HEK293T (cell line): ENCODE results near the gene MAP3K14.

Experiments
- CTCF ChIA-PET: fragments of 350-600 bp; formaldehyde crosslinking; extraction: SDS; loops from one replicate; lab custom pipeline; 2021; ENCODE audit warnings: antibody characterized with exemption, inconsistent platforms; lab: Yijun Ruan, JAX
- POLR2A ChIA-PET: fragments of 350-600 bp; formaldehyde crosslinking; extraction: SDS; loops from one replicate; lab custom pipeline; 2020; ENCODE audit warnings: antibody characterized with exemption, inconsistent platforms; lab: Yijun Ruan, JAX
- DNase-seq: peaks from one replicate; pipeline ENCODE4 v3.0.0; 2012; ENCODE audit warnings: mixed read lengths; ENCODE audit errors: extremely low spot score
- ARNT ChIP-seq: fragments of 450-650 bp; IDR thresholded peaks from 2 replicates; pipeline ENCODE4 v1.6.1; 2017; ENCODE audit warnings: mild to moderate bottlenecking
- CTBP1 ChIP-seq: fragments of 450-650 bp; IDR thresholded peaks from 2 replicates; pipeline ENCODE4 v1.6.1; 2016; ENCODE audit warnings: borderline replicate concordance
- ELF4 ChIP-seq: fragments of 450-650 bp; IDR thresholded peaks from 2 replicates; pipeline ENCODE4 v1.6.1; 2017; ENCODE audit warnings: antibody characterized with exemption
- FOXA1 ChIP-seq: fragments of 450-650 bp; IDR thresholded peaks from 2 replicates; pipeline ENCODE4 v1.6.1; 2016; ENCODE audit warnings: mild to moderate bottlenecking
- FOXK2 ChIP-seq: fragments of 450-650 bp; IDR thresholded peaks from 2 replicates; pipeline ENCODE4 v1.6.1; 2016; ENCODE audit warnings: mild to moderate bottlenecking
- FOXM1 ChIP-seq: fragments of 450-650 bp; IDR thresholded peaks from 2 replicates; pipeline ENCODE4 v1.6.1; 2017; ENCODE audit warnings: mild to moderate bottlenecking, borderline replicate concordance
- HDGF ChIP-seq: fragments of 450-650 bp; IDR thresholded peaks from 2 replicates; pipeline ENCODE4 v1.6.1; 2017; ENCODE audit warnings: antibody characterized with exemption, borderline replicate concordance
- L3MBTL2 ChIP-seq: fragments of 450-650 bp; conservative IDR thresholded peaks from 2 replicates; pipeline ENCODE4 v1.6.1; 2016; ENCODE audit warnings: mild to moderate bottlenecking
- LEF1 ChIP-seq: fragments of 450-650 bp; IDR thresholded peaks from 2 replicates; pipeline ENCODE4 v1.6.1; 2017; ENCODE audit warnings: mild to moderate bottlenecking, borderline replicate concordance
- NFRKB ChIP-seq: fragments of 450-650 bp; IDR thresholded peaks from 2 replicates; pipeline ENCODE4 v1.6.1; 2016; ENCODE audit warnings: mild to moderate bottlenecking, moderate library complexity
- PKNOX1 ChIP-seq: fragments of 450-650 bp; IDR thresholded peaks from 2 replicates; pipeline ENCODE4 v1.6.1; 2016
- SP1 ChIP-seq: fragments of 450-650 bp; IDR thresholded peaks from 2 replicates; pipeline ENCODE4 v1.6.1; 2017
- SUZ12 ChIP-seq: fragments of 450-650 bp; IDR thresholded peaks from 2 replicates; pipeline ENCODE4 v1.6.1; 2016; ENCODE audit warnings: mild to moderate bottlenecking
- TARDBP ChIP-seq: fragments of 450-650 bp; IDR thresholded peaks from 2 replicates; pipeline ENCODE4 v1.6.1; 2016
- ZNF384 ChIP-seq: fragments of 450-650 bp; IDR thresholded peaks from 2 replicates; pipeline ENCODE4 v1.6.1; 2016

The MAP3K14 gene

DNA sequence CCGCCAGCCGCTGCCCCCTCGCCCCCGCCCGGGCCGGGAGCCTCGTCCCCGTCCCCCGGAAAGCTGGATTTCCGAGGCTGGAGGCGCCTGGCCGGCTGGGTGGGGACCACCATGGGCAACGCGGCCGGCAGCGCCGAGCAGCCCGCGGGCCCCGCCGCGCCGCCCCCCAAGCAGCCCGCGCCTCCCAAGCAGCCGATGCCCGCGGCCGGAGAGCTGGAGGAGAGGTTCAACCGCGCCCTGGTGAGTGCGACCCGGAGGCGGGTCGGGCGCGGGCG is 94.9 kb downstream of the MAP3K14 start:
- ChIA-PET POLR2A (interaction anchor here (1.3 kb wide), 1 partner anchor 26 kb away, joined by 3 read pairs; no protein-coding TSS in a partner anchor), CTCF (interaction anchor here (0.7 to 2.2 kb wide), 3 partner anchors 10 to 86 kb away, joined by 3 to 9 read pairs (median 3); partner anchors contain the start of gene ACBD4)
- no peak for DNase-seq
- no peak for TF ChIP-seq CTBP1
- no peak for TF ChIP-seq LEF1
- TF ChIP-seq FOXM1 = no peak
- TF ChIP-seq FOXA1 = no peak
- TF ChIP-seq FOXK2 = no peak
- no peak for TF ChIP-seq L3MBTL2
- TF ChIP-seq ZNF384 = no peak
- no peak for TF ChIP-seq SUZ12
- TF ChIP-seq TARDBP = no peak
- no peak for TF ChIP-seq NFRKB
- TF ChIP-seq ARNT = no peak
- no peak for TF ChIP-seq HDGF
- TF ChIP-seq ELF4 = no peak

GRCh38 chr17:45221081-45222013 is 95.5 kb downstream of the MAP3K14 start, which contains the start of gene FMNL1:
TSS of gene FMNL1 (plus strand) at chr17:45221885. CDS start at chr17:45222125, 240 bp downstream.
- POLR2A ChIA-PET = interaction anchor here (0.6 to 1.3 kb wide), 3 partner anchors 12 to 73 kb away, joined by 3 to 4 read pairs (median 3); partner anchors contain the start of gene HEXIM1

GRCh38 chr17:45220079-45220478 is 96.7 kb downstream of the MAP3K14 start:
- DNase-seq = no peak
- CTCF ChIA-PET = interaction anchor here (1.3 to 3.2 kb wide), 7 partner anchors 12 to 170 kb away, joined by 3 to 25 read pairs (median 12); partner anchors contain the start of gene ACBD4
- POLR2A ChIA-PET = interaction anchor here (0.5 to 0.9 kb wide), 3 partner anchors 8 to 13 kb away, joined by 3 to 4 read pairs (median 4); no protein-coding TSS in a partner anchor
- TF ChIP-seq FOXA1 (no peak), ARNT (no peak), LEF1 (no peak), SUZ12 (no peak), ZNF384 (no peak), NFRKB (no peak), SP1 (no peak), ELF4 (no peak), FOXK2 (no peak), HDGF (no peak), FOXM1 (no peak), CTBP1 (no peak), L3MBTL2 (no peak)

More at GRCh38 chr17:45221081-45222013, 95.5 kb downstream of the MAP3K14 start, which contains the start of gene FMNL1:
- CTCF ChIA-PET = interaction anchor here (0.7 to 2.2 kb wide), 3 partner anchors 11 to 86 kb away, joined by 3 to 9 read pairs (median 3); partner anchors contain the start of gene ACBD4
- DNase-seq = peak; percentile 58
- TF ChIP-seq SUZ12 = no peak
- TF ChIP-seq PKNOX1 = no peak

GRCh38 chr17:45218895-45219661 is 97.7 kb downstream of the MAP3K14 start:
- TF ChIP-seq PKNOX1 = no peak; the same call in 1 of the 2 replicates
- TF ChIP-seq ELF4 = no peak
- TF ChIP-seq SP1 = no peak
- no peak for TF ChIP-seq FOXM1
- TF ChIP-seq FOXK2 = no peak
- TF ChIP-seq NFRKB = no peak
- POLR2A ChIA-PET = interaction anchor here (0.8 to 1.2 kb wide), 5 partner anchors 9 to 84 kb away, joined by 3 to 9 read pairs (median 4); partner anchors contain the start of gene ACBD4
- DNase-seq = peak; percentile 86
- CTCF ChIA-PET = interaction anchor here (0.7 to 3.2 kb wide), 17 partner anchors 9 to 174 kb away, joined by 3 to 25 read pairs (median 5); partner anchors contain the start of gene ACBD4
